ENCODE measurements around the gene BANK1. TPM values are rescaled to one million over a fixed set of nuclear protein-coding genes. Genes with fewer than 3 reads are reported as not detected.

BANK1 gene
- total RNA-seq, 1 experiment from 2014 or later: 1.1 TPM

- Histone ChIP-seq H3K4ac (ENCODE audit: low read depth, low read length) (no peak overlapping the region), H3K9me3 (ENCODE audit: control insufficient read depth, low read depth, low read length) (no peaks in the 10 kb centered on the region)
Observed at GRCh38 chr4:101807351-101807750, 16.8 kb downstream of the BANK1 start.

More at GRCh38 chr4:101807351-101807750, 16.8 kb downstream of the BANK1 start:
- Histone ChIP-seq H4K8ac (replicated peaks; ENCODE audit: insufficient read length, low read depth, low read length) (no peak overlapping the region), H4K20me1 (ENCODE audit: control insufficient read depth, insufficient read depth, insufficient read length) (no peaks in the 10 kb centered on the region), H3T11ph (ENCODE audit: low read length) (no peak overlapping the region), H3K79me2 (ENCODE audit: insufficient read depth, low read length) (no peaks in the 10 kb centered on the region), H2AFZ (ENCODE audit: low read length) (no peak overlapping the region), H2BK12ac (ENCODE audit: insufficient read length, low read depth, low read length) (no peak overlapping the region), H3K23me2 (ENCODE audit: insufficient read length, low read depth, low read length, poor library complexity, severe bottlenecking) (no peaks in the 10 kb centered on the region), H2BK15ac (ENCODE audit: low read depth, low read length) (no peak overlapping the region), H3K4me2 (ENCODE audit: insufficient read depth, insufficient read length, low read length) (no peak overlapping the region), H3K56ac (ENCODE audit: insufficient read length, low read depth, low read length) (no peak overlapping the region), H2BK5ac (ENCODE audit: insufficient read length, low read length) (no peak overlapping the region), H3K27me3 (ENCODE audit: insufficient read depth, low read length) (no peaks in the 10 kb centered on the region), H2BK120ac (ENCODE audit: low read depth, low read length, poor library complexity, severe bottlenecking) (no peak overlapping the region), H2AK5ac (ENCODE audit: insufficient read length, low read length) (no peak overlapping the region), H3K9ac (ENCODE audit: extremely low read depth, insufficient read length, low read length) (no peak overlapping the region), H3K4me1 (ENCODE audit: insufficient read depth, low read length) (no peaks in the 10 kb centered on the region), H3K14ac (ENCODE audit: insufficient read depth, low read length) (no peak overlapping the region), H3K18ac (ENCODE audit: insufficient read length, low read depth, low read length) (no peak overlapping the region), H4K5ac (ENCODE audit: insufficient read length, low read depth, low read length) (no peak overlapping the region), H3K27ac (ENCODE audit: insufficient read length, low read depth, low read length) (no peak overlapping the region), H2BK20ac (ENCODE audit: low read depth, low read length, poor library complexity, severe bottlenecking) (no peak overlapping the region), H3K23ac (ENCODE audit: insufficient read length, low read depth, low read length) (no peak overlapping the region), H3K79me1 (ENCODE audit: insufficient read depth, low read depth, low read length, poor library complexity, severe bottlenecking) (no peaks in the 10 kb centered on the region), H4K91ac (ENCODE audit: insufficient read length, low read depth, low read length) (no peak overlapping the region)
- WGBS (ENCODE audit: extremely low coverage, insufficient read length, low lambda C conversion rate): no CpG with 5 or more reads among the region's 2 CpGs
- no peaks in the 10 kb centered on the region for H3K36me3 Mint-ChIP-seq (ENCODE audit: insufficient read depth in 1 of 3, low read depth in 3 of 3)
- H3K27me3 Mint-ChIP-seq (ENCODE audit: low read depth): no peaks in the 10 kb centered on the region
- H3K9me3 Mint-ChIP-seq: no peaks in the 10 kb centered on the region
- H3K4me3 Mint-ChIP-seq: no peak overlapping the region
- DNase-seq: no peak
- no peaks in the 10 kb centered on the region for H3K4me1 Mint-ChIP-seq
- no peak for TF ChIP-seq CTCF (conservative IDR thresholded peaks at IDR 0.05)
- H3K27ac Mint-ChIP-seq: no peak overlapping the region

Measured in H9 (cell line).